GM23338 (cell line): ENCODE measurements around the gene TDRD7.

Experiments
- CREB1 ChIP-seq: fragments of 250-450 bp; sonication (Bioruptor Pico); IDR thresholded peaks from 2 replicates; pipeline ENCODE4 v1.5.0; 2020; ENCODE audit warnings: low read depth, mild to moderate bottlenecking, moderate library complexity
- EZH2phosphoT487 ChIP-seq: fragments of 200-600 bp; sonication (generic); IDR thresholded peaks from one replicate; pipeline ENCODE4 v1.8.1; 2018; ENCODE audit warnings: antibody characterized with exemption; ENCODE audit not compliant: unreplicated experiment
- NANOG ChIP-seq: IDR thresholded peaks from 2 replicates; pipeline ENCODE4 v1.6.1; 2016; ENCODE audit warnings: antibody characterized with exemption, borderline replicate concordance
- POLR2AphosphoS5 ChIP-seq: IDR thresholded peaks from 2 replicates; pipeline ENCODE4 v1.6.1; 2016; ENCODE audit warnings: antibody characterized with exemption, low read depth
- TF ChIP-seq, protein P1 (sequence below), 2 experiments: fragments of 200-600 bp in 1 of 2; sonication (generic) in 1 of 2; conservative IDR thresholded peaks; 2 replicates each; pipeline versions ENCODE4 v1.5.1 to v1.6.1; 2016 to 2017; ENCODE audit warnings: antibody characterized with exemption in 2 of 2, low read depth in 2 of 2, mild to moderate bottlenecking in 2 of 2, moderate library complexity in 1 of 2
- TF ChIP-seq, protein P2 (sequence below): IDR thresholded peaks from one replicate; pipeline ENCODE4 v1.6.1; 2018; ENCODE audit warnings: antibody characterized with exemption; ENCODE audit not compliant: unreplicated experiment
- TF ChIP-seq, protein P3 (sequence below): fragments of 250-450 bp; sonication (Bioruptor Pico); IDR thresholded peaks from 2 replicates; pipeline ENCODE4 v1.5.0; 2020; ENCODE audit warnings: mild to moderate bottlenecking, moderate library complexity

DNA sequence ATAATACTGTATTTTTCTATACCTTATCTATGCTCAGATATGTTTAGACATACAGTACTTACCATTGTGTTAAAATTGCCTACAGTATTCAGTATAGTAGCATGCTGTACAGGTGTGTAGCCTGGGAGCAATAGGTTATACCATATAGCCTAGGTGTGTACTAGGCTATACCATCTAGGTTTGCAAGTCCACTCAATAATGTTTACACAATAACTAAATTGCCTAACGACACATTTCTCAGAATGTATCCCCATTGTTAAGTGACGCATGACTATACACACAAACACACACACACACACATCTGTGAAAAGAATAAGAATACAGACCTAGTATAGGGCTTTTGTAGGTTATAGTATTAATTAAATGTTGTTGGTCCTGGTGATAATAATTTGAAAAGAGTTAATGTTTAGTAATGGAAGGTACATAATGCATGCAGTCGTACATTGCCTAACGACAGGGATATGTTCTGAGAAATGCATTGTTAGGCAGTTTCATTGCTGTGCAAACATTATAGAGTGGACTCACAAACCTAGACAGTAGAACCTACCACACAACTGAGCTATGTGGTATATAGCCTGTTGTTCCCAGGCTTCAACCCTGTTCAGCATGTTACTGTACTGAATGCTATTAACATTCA lies 13.6 kb downstream of the TDRD7 start:
- TF ChIP-seq POLR2AphosphoS5 (no peak), CREB1 (CRISPR knock-in tag) (no peak), EZH2phosphoT487 (no peak), NANOG (no peak)
- TF ChIP-seq, protein P1, sequence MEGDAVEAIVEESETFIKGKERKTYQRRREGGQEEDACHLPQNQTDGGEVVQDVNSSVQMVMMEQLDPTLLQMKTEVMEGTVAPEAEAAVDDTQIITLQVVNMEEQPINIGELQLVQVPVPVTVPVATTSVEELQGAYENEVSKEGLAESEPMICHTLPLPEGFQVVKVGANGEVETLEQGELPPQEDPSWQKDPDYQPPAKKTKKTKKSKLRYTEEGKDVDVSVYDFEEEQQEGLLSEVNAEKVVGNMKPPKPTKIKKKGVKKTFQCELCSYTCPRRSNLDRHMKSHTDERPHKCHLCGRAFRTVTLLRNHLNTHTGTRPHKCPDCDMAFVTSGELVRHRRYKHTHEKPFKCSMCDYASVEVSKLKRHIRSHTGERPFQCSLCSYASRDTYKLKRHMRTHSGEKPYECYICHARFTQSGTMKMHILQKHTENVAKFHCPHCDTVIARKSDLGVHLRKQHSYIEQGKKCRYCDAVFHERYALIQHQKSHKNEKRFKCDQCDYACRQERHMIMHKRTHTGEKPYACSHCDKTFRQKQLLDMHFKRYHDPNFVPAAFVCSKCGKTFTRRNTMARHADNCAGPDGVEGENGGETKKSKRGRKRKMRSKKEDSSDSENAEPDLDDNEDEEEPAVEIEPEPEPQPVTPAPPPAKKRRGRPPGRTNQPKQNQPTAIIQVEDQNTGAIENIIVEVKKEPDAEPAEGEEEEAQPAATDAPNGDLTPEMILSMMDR (conservative IDR thresholded peaks at IDR 0.05; ENCODE audit: low read depth in 2 of 2), result no peak
- TF ChIP-seq, protein P2, sequence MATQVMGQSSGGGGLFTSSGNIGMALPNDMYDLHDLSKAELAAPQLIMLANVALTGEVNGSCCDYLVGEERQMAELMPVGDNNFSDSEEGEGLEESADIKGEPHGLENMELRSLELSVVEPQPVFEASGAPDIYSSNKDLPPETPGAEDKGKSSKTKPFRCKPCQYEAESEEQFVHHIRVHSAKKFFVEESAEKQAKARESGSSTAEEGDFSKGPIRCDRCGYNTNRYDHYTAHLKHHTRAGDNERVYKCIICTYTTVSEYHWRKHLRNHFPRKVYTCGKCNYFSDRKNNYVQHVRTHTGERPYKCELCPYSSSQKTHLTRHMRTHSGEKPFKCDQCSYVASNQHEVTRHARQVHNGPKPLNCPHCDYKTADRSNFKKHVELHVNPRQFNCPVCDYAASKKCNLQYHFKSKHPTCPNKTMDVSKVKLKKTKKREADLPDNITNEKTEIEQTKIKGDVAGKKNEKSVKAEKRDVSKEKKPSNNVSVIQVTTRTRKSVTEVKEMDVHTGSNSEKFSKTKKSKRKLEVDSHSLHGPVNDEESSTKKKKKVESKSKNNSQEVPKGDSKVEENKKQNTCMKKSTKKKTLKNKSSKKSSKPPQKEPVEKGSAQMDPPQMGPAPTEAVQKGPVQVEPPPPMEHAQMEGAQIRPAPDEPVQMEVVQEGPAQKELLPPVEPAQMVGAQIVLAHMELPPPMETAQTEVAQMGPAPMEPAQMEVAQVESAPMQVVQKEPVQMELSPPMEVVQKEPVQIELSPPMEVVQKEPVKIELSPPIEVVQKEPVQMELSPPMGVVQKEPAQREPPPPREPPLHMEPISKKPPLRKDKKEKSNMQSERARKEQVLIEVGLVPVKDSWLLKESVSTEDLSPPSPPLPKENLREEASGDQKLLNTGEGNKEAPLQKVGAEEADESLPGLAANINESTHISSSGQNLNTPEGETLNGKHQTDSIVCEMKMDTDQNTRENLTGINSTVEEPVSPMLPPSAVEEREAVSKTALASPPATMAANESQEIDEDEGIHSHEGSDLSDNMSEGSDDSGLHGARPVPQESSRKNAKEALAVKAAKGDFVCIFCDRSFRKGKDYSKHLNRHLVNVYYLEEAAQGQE, result no peak
- TF ChIP-seq, protein P3, sequence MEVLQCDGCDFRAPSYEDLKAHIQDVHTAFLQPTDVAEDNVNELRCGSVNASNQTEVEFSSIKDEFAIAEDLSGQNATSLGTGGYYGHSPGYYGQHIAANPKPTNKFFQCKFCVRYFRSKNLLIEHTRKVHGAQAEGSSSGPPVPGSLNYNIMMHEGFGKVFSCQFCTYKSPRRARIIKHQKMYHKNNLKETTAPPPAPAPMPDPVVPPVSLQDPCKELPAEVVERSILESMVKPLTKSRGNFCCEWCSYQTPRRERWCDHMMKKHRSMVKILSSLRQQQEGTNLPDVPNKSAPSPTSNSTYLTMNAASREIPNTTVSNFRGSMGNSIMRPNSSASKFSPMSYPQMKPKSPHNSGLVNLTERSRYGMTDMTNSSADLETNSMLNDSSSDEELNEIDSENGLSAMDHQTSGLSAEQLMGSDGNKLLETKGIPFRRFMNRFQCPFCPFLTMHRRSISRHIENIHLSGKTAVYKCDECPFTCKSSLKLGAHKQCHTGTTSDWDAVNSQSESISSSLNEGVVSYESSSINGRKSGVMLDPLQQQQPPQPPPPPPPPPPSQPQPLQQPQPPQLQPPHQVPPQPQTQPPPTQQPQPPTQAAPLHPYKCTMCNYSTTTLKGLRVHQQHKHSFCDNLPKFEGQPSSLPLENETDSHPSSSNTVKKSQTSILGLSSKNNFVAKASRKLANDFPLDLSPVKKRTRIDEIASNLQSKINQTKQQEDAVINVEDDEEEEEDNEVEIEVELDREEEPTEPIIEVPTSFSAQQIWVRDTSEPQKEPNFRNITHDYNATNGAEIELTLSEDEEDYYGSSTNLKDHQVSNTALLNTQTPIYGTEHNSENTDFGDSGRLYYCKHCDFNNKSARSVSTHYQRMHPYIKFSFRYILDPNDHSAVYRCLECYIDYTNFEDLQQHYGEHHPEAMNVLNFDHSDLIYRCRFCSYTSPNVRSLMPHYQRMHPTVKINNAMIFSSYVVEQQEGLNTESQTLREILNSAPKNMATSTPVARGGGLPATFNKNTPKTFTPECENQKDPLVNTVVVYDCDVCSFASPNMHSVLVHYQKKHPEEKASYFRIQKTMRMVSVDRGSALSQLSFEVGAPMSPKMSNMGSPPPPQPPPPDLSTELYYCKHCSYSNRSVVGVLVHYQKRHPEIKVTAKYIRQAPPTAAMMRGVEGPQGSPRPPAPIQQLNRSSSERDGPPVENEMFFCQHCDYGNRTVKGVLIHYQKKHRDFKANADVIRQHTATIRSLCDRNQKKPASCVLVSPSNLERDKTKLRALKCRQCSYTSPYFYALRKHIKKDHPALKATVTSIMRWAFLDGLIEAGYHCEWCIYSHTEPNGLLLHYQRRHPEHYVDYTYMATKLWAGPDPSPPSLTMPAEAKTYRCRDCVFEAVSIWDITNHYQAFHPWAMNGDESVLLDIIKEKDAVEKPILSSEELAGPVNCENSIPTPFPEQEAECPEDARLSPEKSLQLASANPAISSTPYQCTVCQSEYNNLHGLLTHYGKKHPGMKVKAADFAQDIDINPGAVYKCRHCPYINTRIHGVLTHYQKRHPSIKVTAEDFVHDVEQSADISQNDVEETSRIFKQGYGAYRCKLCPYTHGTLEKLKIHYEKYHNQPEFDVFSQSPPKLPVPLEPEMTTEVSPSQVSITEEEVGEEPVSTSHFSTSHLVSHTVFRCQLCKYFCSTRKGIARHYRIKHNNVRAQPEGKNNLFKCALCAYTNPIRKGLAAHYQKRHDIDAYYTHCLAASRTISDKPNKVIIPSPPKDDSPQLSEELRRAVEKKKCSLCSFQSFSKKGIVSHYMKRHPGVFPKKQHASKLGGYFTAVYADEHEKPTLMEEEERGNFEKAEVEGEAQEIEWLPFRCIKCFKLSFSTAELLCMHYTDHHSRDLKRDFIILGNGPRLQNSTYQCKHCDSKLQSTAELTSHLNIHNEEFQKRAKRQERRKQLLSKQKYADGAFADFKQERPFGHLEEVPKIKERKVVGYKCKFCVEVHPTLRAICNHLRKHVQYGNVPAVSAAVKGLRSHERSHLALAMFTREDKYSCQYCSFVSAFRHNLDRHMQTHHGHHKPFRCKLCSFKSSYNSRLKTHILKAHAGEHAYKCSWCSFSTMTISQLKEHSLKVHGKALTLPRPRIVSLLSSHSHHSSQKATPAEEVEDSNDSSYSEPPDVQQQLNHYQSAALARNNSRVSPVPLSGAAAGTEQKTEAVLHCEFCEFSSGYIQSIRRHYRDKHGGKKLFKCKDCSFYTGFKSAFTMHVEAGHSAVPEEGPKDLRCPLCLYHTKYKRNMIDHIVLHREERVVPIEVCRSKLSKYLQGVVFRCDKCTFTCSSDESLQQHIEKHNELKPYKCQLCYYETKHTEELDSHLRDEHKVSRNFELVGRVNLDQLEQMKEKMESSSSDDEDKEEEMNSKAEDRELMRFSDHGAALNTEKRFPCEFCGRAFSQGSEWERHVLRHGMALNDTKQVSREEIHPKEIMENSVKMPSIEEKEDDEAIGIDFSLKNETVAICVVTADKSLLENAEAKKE, result no peak
